Tibial nerve (tissue), 4 donors: Measurements from ENCODE around the gene MAP4K3. TPM values are rescaled to one million over a fixed set of nuclear protein-coding genes. Genes with fewer than 3 reads are reported as not detected.

Experiments used
- DNase-seq, 2 donors: peaks; one replicate each; pipeline ENCODE4 v3.0.0-alpha.2; 2019; ENCODE audit warnings: low spot score in 2 of 2
- H3K27ac ChIP-seq, 4 donors: fragments of 200-600 bp; sonication (generic) in 3 of 4; one replicate each; pipeline ENCODE4 v1.5.1; 2017 to 2019; ENCODE audit warnings: mild to moderate bottlenecking in 1 of 4
- H3K27me3 ChIP-seq, 2 donors: fragments of 200-600 bp; sonication (generic) in 1 of 2; one replicate each; pipeline versions ENCODE4 v1.5.1 to v1.6.0; 2017 to 2019
- H3K36me3 ChIP-seq, 3 donors: fragments of 200-600 bp; sonication (generic); one replicate each; pipeline ENCODE4 v1.5.1; 2018 to 2019
- H3K4me1 ChIP-seq, 4 donors: fragments of 200-600 bp; sonication (generic) in 3 of 4; one replicate each; pipeline ENCODE4 v1.5.1; 2017 to 2019
- H3K4me3 ChIP-seq, 4 donors: fragments of 200-600 bp; sonication (generic) in 3 of 4; one replicate each; pipeline ENCODE4 v1.5.1; 2017 to 2019; ENCODE audit warnings: mild to moderate bottlenecking in 1 of 4, moderate library complexity in 1 of 4
- H3K9me3 ChIP-seq, 4 donors: fragments of 200-600 bp; sonication (generic) in 3 of 4; one replicate each; pipeline ENCODE4 v1.5.1; 2017 to 2019
- CTCF ChIP-seq, 5 experiments: fragments of 200-600 bp in 3 of 5; fragments of 450-650 bp in 2 of 5; sonication (generic) in 3 of 5; IDR thresholded peaks; one replicate each; pipeline ENCODE4 v1.5.1; 2016 to 2019; ENCODE audit warnings: antibody characterized with exemption in 5 of 5, mild to moderate bottlenecking in 3 of 5, moderate library complexity in 2 of 5
- EP300 ChIP-seq, 2 donors: sonication (generic); formaldehyde crosslinking; IDR thresholded peaks; one replicate each; pipeline ENCODE4 v1.6.1; 2017; ENCODE audit warnings: antibody characterized with exemption in 2 of 2, mild to moderate bottlenecking in 1 of 2
- POLR2A ChIP-seq, 2 donors: fragments of 450-650 bp; IDR thresholded peaks; one replicate each; pipeline ENCODE4 v1.6.1; 2017; ENCODE audit warnings: antibody characterized with exemption in 2 of 2, mild to moderate bottlenecking in 2 of 2, moderate library complexity in 2 of 2
- WGBS, 2 donors: methylation state at CpG; one replicate each; pipeline ENCODE4 v1.1.5; 2018; 5-methylcytosine and 5-hydroxymethylcytosine counted together
- total RNA-seq, 4 donors: library from RNA; depleted of rRNA; stranded (reverse); fragments of >200 nt; gene quantifications; one replicate each; pipeline ENCODE4 v1.1.0, GENCODE V29; 2016

Gene MAP4K3
- total RNA-seq, 4 donors from 2014 or later, result 54.4 to 102 (median 60.2) TPM

DNA sequence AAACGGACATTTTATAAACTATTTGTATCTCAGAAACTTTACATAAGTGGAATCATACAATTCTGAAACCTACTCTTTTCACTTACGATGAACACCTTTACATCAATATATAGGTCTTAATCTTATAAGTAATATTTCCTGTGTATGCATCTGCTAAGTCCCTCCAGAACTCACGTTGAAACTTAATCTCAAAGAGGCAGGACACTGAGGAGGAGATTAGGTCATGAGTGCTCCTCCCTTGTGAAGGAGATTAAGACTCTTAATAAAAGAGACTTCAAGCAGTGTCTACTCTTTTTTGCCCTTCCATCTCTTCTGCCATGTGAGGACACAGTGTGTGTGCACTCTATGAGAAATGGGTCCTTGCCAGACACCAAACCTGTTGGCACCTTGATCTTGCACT is 98.6 kb downstream of the MAP4K3 start:
- H3K27ac ChIP-seq, result no peak overlapping the region
- peaks cover 0 to 18% (median 0%) of the 10 kb centered on the region in 3 donors for H3K36me3 ChIP-seq
- DNase-seq, result no peak
- WGBS, 2 donors, result 82 to 84% methylated on average over 3 of the region's 3 CpGs
- H3K27me3 ChIP-seq, result no peaks in the 10 kb centered on the region
- TF ChIP-seq CTCF (IDR thresholded peaks at IDR 0.05), result no peak
- no peak for TF ChIP-seq EP300 (IDR thresholded peaks at IDR 0.05)
- TF ChIP-seq POLR2A (IDR thresholded peaks at IDR 0.05), result no peak
- H3K4me1 ChIP-seq, result no peaks in the 10 kb centered on the region
- H3K4me3 ChIP-seq, result no peak overlapping the region
- H3K9me3 ChIP-seq, result no peaks in the 10 kb centered on the region

GRCh38 chr2:39335930-39336329 is 101.2 kb downstream of the MAP4K3 start:
- WGBS, 2 donors, result 92 to 97% methylated on average over 3 of the region's 3 CpGs
- Histone ChIP-seq H3K4me1 (no peaks in the 10 kb centered on the region), H3K9me3 (no peaks in the 10 kb centered on the region), H3K36me3 (peaks cover 0 to 3% (median 0%) of the 10 kb centered on the region in 3 donors), H3K4me3 (no peak overlapping the region), H3K27me3 (no peaks in the 10 kb centered on the region), H3K27ac (no peak overlapping the region)
- TF ChIP-seq CTCF (IDR thresholded peaks at IDR 0.05) (no peak), EP300 (IDR thresholded peaks at IDR 0.05) (no peak), POLR2A (IDR thresholded peaks at IDR 0.05) (no peak)
- DNase-seq, result no peak

DNA sequence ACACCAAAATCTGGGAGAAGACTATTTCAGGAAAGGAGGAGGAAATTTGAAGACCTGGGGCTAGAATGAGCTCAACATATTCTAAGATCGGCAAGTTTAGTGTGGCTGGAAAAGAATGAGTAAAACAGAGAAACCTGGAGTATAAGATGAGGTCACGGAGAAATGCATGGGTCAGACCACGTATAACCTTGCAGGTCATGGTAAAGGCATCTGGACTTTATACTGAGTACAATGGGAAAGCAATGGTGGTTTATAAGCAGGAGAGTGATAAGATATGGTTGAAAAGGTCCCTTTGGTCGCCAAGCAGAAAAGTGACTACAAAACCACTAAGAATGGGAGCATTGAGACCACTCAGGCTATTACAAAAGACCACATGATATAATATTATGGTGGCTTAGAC is 102.1 kb downstream of the MAP4K3 start:
- no peak for DNase-seq
- 93 to 96% methylated on average over 4 of the region's 4 CpGs for WGBS, 2 donors
- no peaks in the 10 kb centered on the region for H3K27me3 ChIP-seq
- no peaks in the 10 kb centered on the region for H3K4me1 ChIP-seq
- no peaks in the 10 kb centered on the region for H3K9me3 ChIP-seq
- TF ChIP-seq POLR2A (IDR thresholded peaks at IDR 0.05) (no peak), CTCF (IDR thresholded peaks at IDR 0.05) (no peak), EP300 (IDR thresholded peaks at IDR 0.05) (no peak)
- no peak overlapping the region for H3K4me3 ChIP-seq
- H3K36me3 ChIP-seq, result no peaks in the 10 kb centered on the region
- no peak overlapping the region for H3K27ac ChIP-seq

DNA sequence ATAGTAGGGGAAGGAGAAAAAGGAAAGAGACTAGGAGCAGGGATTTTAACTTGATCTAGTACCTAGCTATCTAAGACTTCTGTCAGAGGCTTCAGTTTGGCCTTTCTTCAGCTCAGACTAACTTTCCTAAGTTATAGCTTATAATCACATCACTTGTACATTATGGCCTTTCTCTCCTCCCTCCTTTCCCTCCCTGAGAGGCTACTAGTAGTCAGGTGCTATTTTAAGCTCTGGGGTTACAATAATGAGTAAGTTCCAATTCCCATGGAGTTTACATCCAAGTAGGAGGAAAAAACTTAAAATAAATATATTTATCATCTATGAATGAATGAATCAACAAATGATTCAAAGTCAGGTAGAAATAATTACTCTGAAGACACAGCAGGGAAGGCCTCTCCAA is 102.6 kb downstream of the MAP4K3 start:
- H3K27ac ChIP-seq, result no peak overlapping the region
- no peaks in the 10 kb centered on the region for H3K9me3 ChIP-seq
- H3K4me3 ChIP-seq, result no peak overlapping the region
- DNase-seq, result no peak
- H3K36me3 ChIP-seq, result peaks cover 0 to 2% (median 0%) of the 10 kb centered on the region in 3 donors
- H3K27me3 ChIP-seq, result no peaks in the 10 kb centered on the region
- H3K4me1 ChIP-seq, result no peaks in the 10 kb centered on the region
- TF ChIP-seq CTCF (IDR thresholded peaks at IDR 0.05), result no peak
- no peak for TF ChIP-seq POLR2A (IDR thresholded peaks at IDR 0.05)
- TF ChIP-seq EP300 (IDR thresholded peaks at IDR 0.05), result no peak

- Histone ChIP-seq H3K9me3 (no peaks in the 10 kb centered on the region), H3K27ac (no peak overlapping the region), H3K27me3 (no peaks in the 10 kb centered on the region), H3K36me3 (peaks cover 0 to 30% (median 0%) of the 10 kb centered on the region in 3 donors), H3K4me1 (no peaks in the 10 kb centered on the region), H3K4me3 (no peak overlapping the region)
- no peak for DNase-seq
- 87 to 100% methylated on average over 5 of the region's 5 CpGs for WGBS, 2 donors
- TF ChIP-seq CTCF (IDR thresholded peaks at IDR 0.05) (no peak), POLR2A (IDR thresholded peaks at IDR 0.05) (no peak), EP300 (IDR thresholded peaks at IDR 0.05) (no peak)
Observed at GRCh38 chr2:39326644-39327043, 110.4 kb downstream of the MAP4K3 start.
